K562 (cell line): ENCODE measurements around the gene SIGLEC15. TPM values are rescaled to one million over a fixed set of nuclear protein-coding genes. Genes with fewer than 3 reads are reported as not detected.

Source experiments
- BHLHE40 ChIP-seq: IDR thresholded peaks from 2 replicates; pipeline ENCODE4 v1.6.1; 2011; ENCODE audit warnings: low read length, improper control_type of control experiment
- CTCF ChIP-seq, 3 experiments: IDR thresholded peaks in 2 of 3; conservative IDR thresholded peaks in 1 of 3; 2 replicates each; pipeline ENCODE4 v1.5.1; 2011 to 2012; ENCODE audit warnings: low read length in 3 of 3, mild to moderate bottlenecking in 3 of 3, control low read depth in 2 of 3, improper control_type of control experiment in 1 of 3, inconsistent platforms in 1 of 3, low read depth in 1 of 3, mixed read lengths in 1 of 3, moderate library complexity in 1 of 3; ENCODE audit not compliant: insufficient read depth in 2 of 3
- DEAF1 ChIP-seq: fragments of 450-650 bp; formaldehyde crosslinking; IDR thresholded peaks from 2 replicates; pipeline ENCODE4 v1.4.0; 2020; ENCODE audit warnings: mild to moderate bottlenecking, moderate library complexity
- JUND ChIP-seq, 2 experiments: IDR thresholded peaks; 2 replicates in 1 of 2; 3 replicates in 1 of 2; pipeline ENCODE4 v1.6.1; 2011; ENCODE audit warnings: borderline replicate concordance in 2 of 2, low read depth in 2 of 2, low read length in 2 of 2, improper control_type of control experiment in 1 of 2, missing biosample characterization in 1 of 2, missing genetic modification characterization in 1 of 2, missing genetic modification reagents in 1 of 2
- MCM3 ChIP-seq: fragments of 450-650 bp; IDR thresholded peaks from 2 replicates; pipeline ENCODE4 v1.6.1; 2016
- RAD21 ChIP-seq, 2 experiments: fragments of 250-450 bp in 1 of 2; fragments of 450-650 bp in 1 of 2; sonication (Bioruptor Pico) in 1 of 2; formaldehyde crosslinking in 1 of 2; IDR thresholded peaks in 1 of 2; conservative IDR thresholded peaks in 1 of 2; 2 replicates each; pipeline versions ENCODE4 v1.4.0 to v1.8.0; 2020 to 2022; ENCODE audit warnings: mild to moderate bottlenecking in 2 of 2, moderate library complexity in 1 of 2
- RB1 ChIP-seq: fragments of 450-650 bp; IDR thresholded peaks from 2 replicates; pipeline ENCODE4 v1.6.1; 2017; ENCODE audit warnings: low read depth, mild to moderate bottlenecking
- SMAD4 ChIP-seq: fragments of 250-450 bp; sonication (Bioruptor Pico); conservative IDR thresholded peaks from 2 replicates; pipeline ENCODE4 v1.8.0; 2021; ENCODE audit warnings: inconsistent platforms, mild to moderate bottlenecking, moderate library complexity
- SMARCB1 ChIP-seq: IDR thresholded peaks from 2 replicates; pipeline ENCODE4 v1.6.1; 2011; ENCODE audit warnings: improper control_type of control experiment, low read depth; ENCODE audit not compliant: insufficient read length
- SMC3 ChIP-seq: conservative IDR thresholded peaks from 2 replicates; pipeline ENCODE4 v1.6.1; 2011; ENCODE audit warnings: low read depth, low read length, improper control_type of control experiment; ENCODE audit not compliant: insufficient read depth
- U2AF2 ChIP-seq: fragments of 200-400 bp; formaldehyde crosslinking; optimal IDR thresholded peaks from 2 replicates; pipeline ENCODE3; 2017; ENCODE audit warnings: low read depth, mild to moderate bottlenecking, low read length
- ZBTB17 ChIP-seq: fragments of 450-650 bp; formaldehyde crosslinking; IDR thresholded peaks from 2 replicates; pipeline ENCODE4 v1.4.0; 2020; ENCODE audit warnings: mild to moderate bottlenecking
- ZNF431 ChIP-seq: sonication (generic); formaldehyde crosslinking; IDR thresholded peaks from 2 replicates; pipeline ENCODE4 v1.8.0; 2022; ENCODE audit warnings: mild to moderate bottlenecking, missing genetic modification reagents
- polyA plus RNA-seq, 8 experiments: library from polyadenylated mRNA; depleted of rRNA in 4 of 8; stranded (reverse) in 5 of 8; unstranded in 3 of 8; fragments of >200 nt; fragmentation: Nextera tagmentation in 2 of 8; fragmentation: Illumina TruSeq in 1 of 8; extraction: Ambion mirVana in 2 of 8; extraction: Trizol in 1 of 8; gene quantifications; 2 replicates each; pipeline versions ENCODE4 v1.2.1 to v1.2.3, GENCODE V29; 2011 to 2014; ENCODE audit warnings: inconsistent platforms in 1 of 8, missing spikeins in 1 of 8
- total RNA-seq, 7 experiments: library from RNA; depleted of rRNA in 6 of 7; stranded (reverse); fragments of >200 nt in 6 of 7; fragmentation: Illumina TruSeq in 2 of 7; extraction: Trizol in 2 of 7; gene quantifications; 2 replicates each; pipeline versions ENCODE4 v1.2.1 to v1.2.3, GENCODE V29; 2011 to 2021; ENCODE audit warnings: low replicate concordance in 1 of 7

The SIGLEC15 gene
- total and polyA plus RNA-seq, 9 of the 15 experiments (the other 6 are each of a cell fraction or from before 2014, with no cell fraction given) = not detected

DNA sequence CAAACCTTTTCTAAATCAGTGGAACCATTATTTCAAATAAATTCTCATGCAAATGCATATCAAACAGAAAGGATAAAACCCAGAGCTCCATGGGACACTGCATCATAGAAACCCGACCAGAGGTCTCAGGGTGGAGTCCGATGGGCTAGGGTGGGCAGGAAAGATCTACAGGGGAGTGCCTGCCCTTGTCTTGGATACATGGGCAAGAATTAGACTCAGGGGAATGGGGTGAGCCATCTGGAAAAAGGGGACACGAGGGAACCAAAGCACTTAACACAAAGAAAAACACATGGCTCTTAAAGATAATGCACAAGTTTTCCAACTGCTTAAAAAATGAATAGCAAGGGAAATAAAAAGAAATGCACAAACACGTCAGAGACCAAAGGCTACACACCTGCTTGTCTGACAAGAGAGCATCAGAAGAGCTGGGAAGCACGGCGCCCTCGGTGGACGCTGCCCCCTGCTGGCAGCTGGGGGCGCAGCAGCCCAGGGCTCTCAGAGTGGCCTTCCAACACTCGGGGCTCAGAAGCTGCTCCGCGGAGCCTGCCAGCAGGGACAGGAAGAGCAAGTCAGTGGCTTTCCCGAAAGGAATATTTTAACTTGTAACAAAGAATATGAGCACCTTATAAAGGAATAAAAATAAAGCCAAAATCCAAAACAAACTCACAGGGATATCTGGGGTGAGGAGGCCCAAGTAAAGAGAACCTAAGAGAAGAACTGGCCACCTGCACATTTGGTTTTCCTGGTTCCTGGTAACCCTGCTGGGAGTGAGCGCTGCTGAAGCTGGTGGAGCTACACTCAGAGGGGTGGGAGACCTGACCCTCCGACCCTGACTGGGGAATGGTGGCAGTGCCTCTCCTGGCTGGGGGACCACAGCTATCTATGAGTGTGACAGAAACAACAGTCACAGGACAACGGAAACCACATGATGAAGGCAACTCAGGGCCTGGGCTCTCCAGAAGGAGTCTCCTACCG, 54.5 kb downstream of the SIGLEC15 start (continued):
- TF ChIP-seq CTCF (IDR thresholded peaks at IDR 0.05 in 2 of 3, conservative IDR thresholded peaks at IDR 0.05 in 1 of 3; ENCODE audit: insufficient read depth in 2 of 3, low read depth in 1 of 3, low read length in 3 of 3) (peak; percentile 83 to 91 (median 84)), BHLHE40 (peak; percentile 23; the same call in 1 of the 2 replicates), SMARCB1 (no peak), RB1 (peak; percentile 50; the same call in 1 of the 2 replicates), U2AF2 (no peak), SMC3 (peak; percentile 72), ZBTB17 (CRISPR knock-in tag) (no peak), SMAD4 (CRISPR knock-in tag) (no peak), DEAF1 (CRISPR knock-in tag) (peak; percentile 58; the same call in 1 of the 2 replicates), JUND (IDR thresholded peaks at IDR 0.05; ENCODE audit: borderline replicate concordance, low read depth, low read length) (0 out of 2 replicates have a peak, but pooled peaks have one; percentile 4), JUND (tag; IDR thresholded peaks at IDR 0.05; ENCODE audit: borderline replicate concordance, low read depth, low read length) (no peak), RAD21 (CRISPR knock-in tag; conservative IDR thresholded peaks at IDR 0.05 in 1 of 2, IDR thresholded peaks at IDR 0.05 in 1 of 2) (peak; percentile 77 to 78), MCM3 (no peak), ZNF431 (CRISPR knock-in tag) (no peak)
